Endothelial cell of umbilical vein (primary cell): ENCODE results near the gene SPEF2. TPM values are rescaled to one million over a fixed set of nuclear protein-coding genes. Genes with fewer than 3 reads are reported as not detected.

Source experiments
- BruUV-seq: library from RNA; stranded (reverse); fragments of 400-500 nt; replicated peaks from 2 replicates; lab custom pipeline; 2021; lab: Mats Ljungman, UMichigan
- CTCF ChIA-PET: fragments of 300-600, 350-600 bp; sonication (Branson Sonifier 250); formaldehyde crosslinking; loops from one replicate; lab custom pipeline; 2021; ENCODE audit warnings: antibody characterized with exemption, inconsistent platforms; lab: Charles Lee
- POLR2A ChIA-PET: fragments of 300-600, 350-600 bp; sonication (Branson Sonifier 250); formaldehyde crosslinking; loops from one replicate; lab custom pipeline; 2021; ENCODE audit warnings: antibody characterized with exemption, inconsistent platforms; lab: Charles Lee
- DNase-seq: peaks from one replicate; pipeline ENCODE4 v3.0.0-alpha.2; 2011; ENCODE audit warnings: low read depth, low spot score
- FAIRE-seq: peaks from 2 replicates; lab custom pipeline; 2011; peaks lifted over from hg19 to GRCh38; lab: Jason Lieb, UNC
- H2AFZ ChIP-seq: 2 replicates; pipeline ENCODE4 v1.6.0; 2012; ENCODE audit warnings: low read depth, low read length, control low read depth, inconsistent platforms
- H3K27ac ChIP-seq: 2 replicates; pipeline ENCODE4 v1.5.1; 2011; ENCODE audit warnings: low read depth, mild to moderate bottlenecking, control low read depth, low read length, moderate library complexity; ENCODE audit not compliant: insufficient read depth
- H3K27me3 ChIP-seq, 2 experiments: 2 replicates each; pipeline versions ENCODE4 v1.6.0 to v1.6.1; 2011; ENCODE audit warnings: low read length in 2 of 2, mixed read lengths in 1 of 2; ENCODE audit not compliant: control insufficient read depth in 2 of 2, insufficient read depth in 2 of 2
- H3K36me3 ChIP-seq, 2 experiments: 2 replicates in 1 of 2; 3 replicates in 1 of 2; pipeline ENCODE4 v1.5.1; 2011; ENCODE audit warnings: low read length in 2 of 2, mild to moderate bottlenecking in 1 of 2, moderate library complexity in 1 of 2; ENCODE audit not compliant: control insufficient read depth in 2 of 2, insufficient read depth in 2 of 2; ENCODE audit errors: extremely low read depth in 1 of 2
- H3K4me1 ChIP-seq: 3 replicates; pipeline ENCODE4 v1.5.1; 2011; ENCODE audit warnings: mild to moderate bottlenecking, low read length; ENCODE audit not compliant: control insufficient read depth, insufficient read depth; ENCODE audit errors: extremely low read depth
- H3K4me2 ChIP-seq: 2 replicates; pipeline ENCODE4 v1.6.1; 2011; ENCODE audit warnings: low read length, control low read depth, mixed read lengths; ENCODE audit not compliant: insufficient read depth
- H3K4me3 ChIP-seq, 3 experiments: fragments of 200-600 bp in 1 of 3; sonication (generic), shearing (Covaris generic) in 1 of 3; replicated peaks in 1 of 3; 2 replicates each; pipeline ENCODE4 v1.5.1; 2011 to 2016; ENCODE audit warnings: control low read depth in 3 of 3, low read length in 3 of 3, mild to moderate bottlenecking in 2 of 3, inconsistent platforms in 1 of 3, low read depth in 1 of 3, moderate library complexity in 1 of 3; ENCODE audit not compliant: insufficient read depth in 1 of 3
- H3K79me2 ChIP-seq: 2 replicates; pipeline ENCODE4 v1.6.0; 2012; ENCODE audit warnings: low read length, inconsistent platforms; ENCODE audit not compliant: control insufficient read depth, insufficient read depth
- H3K9ac ChIP-seq: replicated peaks from 2 replicates; pipeline ENCODE3; 2011; ENCODE audit warnings: low read length, control low read depth; ENCODE audit not compliant: insufficient read depth; ENCODE audit errors: extremely low read depth
- H3K9me1 ChIP-seq: replicated peaks from 3 replicates; pipeline ENCODE4 v1.6.0; 2011; ENCODE audit warnings: mild to moderate bottlenecking, low read length; ENCODE audit not compliant: control insufficient read depth, insufficient read depth; ENCODE audit errors: extremely low read depth
- H3K9me3 ChIP-seq: replicated peaks from 2 replicates; pipeline ENCODE4 v1.5.1; 2012; ENCODE audit warnings: low read length, inconsistent platforms; ENCODE audit not compliant: control insufficient read depth, insufficient read depth
- H4K20me1 ChIP-seq: replicated peaks from 2 replicates; pipeline ENCODE3; 2011; ENCODE audit warnings: mild to moderate bottlenecking, low read length; ENCODE audit not compliant: control insufficient read depth, insufficient read depth; ENCODE audit errors: extremely low read depth
- EZH2 ChIP-seq: IDR thresholded peaks from 2 replicates; pipeline ENCODE4 v1.6.1; 2012; ENCODE audit warnings: borderline replicate concordance, low read depth, mild to moderate bottlenecking, moderate library complexity, low read length, inconsistent platforms; ENCODE audit not compliant: severe bottlenecking
- FOS ChIP-seq: IDR thresholded peaks from 2 replicates; pipeline ENCODE4 v1.6.1; 2011; ENCODE audit warnings: mild to moderate bottlenecking, low read length, moderate library complexity, borderline replicate concordance; ENCODE audit not compliant: insufficient read depth
- GATA2 ChIP-seq: IDR thresholded peaks from 2 replicates; pipeline ENCODE4 v1.7.0; 2011; ENCODE audit warnings: low read depth, mild to moderate bottlenecking, moderate library complexity, mixed read lengths, low read length; ENCODE audit not compliant: insufficient read length, insufficient read depth
- JUN ChIP-seq: IDR thresholded peaks from 2 replicates; pipeline ENCODE4 v1.6.1; 2011; ENCODE audit warnings: borderline replicate concordance, low read depth; ENCODE audit not compliant: insufficient read length, insufficient read depth
- MYC ChIP-seq: IDR thresholded peaks from one replicate; pipeline ENCODE4 v1.6.1; 2011; ENCODE audit warnings: mild to moderate bottlenecking, low read depth, low read length
- POLR2A ChIP-seq: IDR thresholded peaks from 2 replicates; pipeline ENCODE4 v1.6.1; 2012; ENCODE audit warnings: low read depth, mild to moderate bottlenecking, control low read depth, low read length
- POLR2AphosphoS5 ChIP-seq: IDR thresholded peaks from 2 replicates; pipeline ENCODE4 v1.6.1; 2012; ENCODE audit warnings: low read depth, mild to moderate bottlenecking, control low read depth, low read length, moderate library complexity; ENCODE audit not compliant: insufficient read depth
- dilution Hi-C: fragments of 300-500 bp; cut with MboI; formaldehyde crosslinking; loops from one replicate; pipeline ENCODE4 v1.15.0; 2019; ENCODE audit warnings: low sequenced_read_pairs; ENCODE audit not compliant: extremely low pct_ligation_motif_present
- intact Hi-C: fragments of 100-400 bp; cut with micrococcal nuclease; formaldehyde crosslinking; loops from one replicate; pipeline ENCODE4 v1.10.0; 2022
- polyA plus RNA-seq, 4 experiments: library from polyadenylated mRNA; depleted of rRNA in 3 of 4; stranded (reverse) in 3 of 4; unstranded in 1 of 4; fragments of >200 nt; gene quantifications; 2 replicates each; pipeline versions ENCODE4 v1.2.1 to v1.2.3, GENCODE V29; 2011 to 2012; ENCODE audit warnings: missing spikeins in 1 of 4
- total RNA-seq: library from RNA; stranded (reverse); gene quantifications from 2 replicates; pipeline ENCODE4 v1.2.3, GENCODE V29; 2021
- TF ChIP-seq, protein P1 (sequence below), 2 donors: IDR thresholded peaks; 1 replicate in 1 of 2; 2 replicates in 1 of 2; pipeline ENCODE4 v1.5.1; 2011; ENCODE audit warnings: low read length in 2 of 2, mild to moderate bottlenecking in 2 of 2, moderate library complexity in 2 of 2, control low read depth in 1 of 2, inconsistent platforms in 1 of 2, low read depth in 1 of 2; ENCODE audit not compliant: insufficient read depth in 1 of 2; ENCODE audit errors: extremely low read depth in 1 of 2
- TF ChIP-seq, protein P2 (sequence below): IDR thresholded peaks from 2 replicates; pipeline ENCODE4 v1.6.1; 2011; ENCODE audit not compliant: insufficient read depth, insufficient read length

SPEF2 gene
- total and polyA plus RNA-seq, 2 donors (not counting 3 experiments of a cell fraction or from before 2014, with no cell fraction given) = 0.28 to 0.73 TPM

DNA sequence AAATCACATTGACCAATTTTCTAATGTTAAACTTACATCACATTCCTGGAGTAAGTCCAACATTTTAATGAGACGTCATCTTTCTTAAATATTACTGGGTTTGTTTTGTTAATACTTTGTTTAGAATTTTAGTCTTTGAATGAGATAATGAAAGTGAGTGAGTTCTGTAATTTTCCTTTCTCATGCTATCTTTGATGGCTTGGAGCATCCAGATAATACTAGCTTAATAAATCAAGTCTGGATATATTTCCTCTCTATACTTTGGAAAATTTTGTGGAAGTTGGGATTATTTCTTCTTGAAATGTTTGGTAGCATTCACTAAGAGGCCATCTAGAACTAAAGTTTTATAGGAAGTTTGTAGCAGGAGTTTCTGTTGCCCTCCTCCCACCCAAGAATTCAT lies 148.3 kb downstream of the SPEF2 start:
- FAIRE-seq (no peak), DNase-seq (no peak)
- Histone ChIP-seq H4K20me1 (no peaks in the 10 kb centered on the region), H3K9ac (no peak overlapping the region), H3K9me1 (no peaks in the 10 kb centered on the region), H3K4me1 (no peaks in the 10 kb centered on the region), H3K27ac (no peak overlapping the region), H3K79me2 (no peaks in the 10 kb centered on the region), H2AFZ (no peak overlapping the region), H3K27me3 (peaks cover 3 to 4% of the 10 kb centered on the region in 2 experiments), H3K4me2 (no peak overlapping the region), H3K4me3 (no peak overlapping the region), H3K36me3 (no peaks in the 10 kb centered on the region), H3K9me3 (no peaks in the 10 kb centered on the region)
- CTCF ChIA-PET = interaction anchor here (1.1 to 1.8 kb wide), 4 partner anchors 11 to 161 kb away, joined by 3 to 5 read pairs (median 4); no protein-coding TSS in a partner anchor
- POLR2A ChIA-PET = no interaction called here
- intact Hi-C loops = no loop called here
- BruUV-seq = no TSS peak
- TF ChIP-seq GATA2 = no peak
- no peak for TF ChIP-seq POLR2A
- TF ChIP-seq MYC = no peak
- dilution Hi-C loops = no loop called here

DNA sequence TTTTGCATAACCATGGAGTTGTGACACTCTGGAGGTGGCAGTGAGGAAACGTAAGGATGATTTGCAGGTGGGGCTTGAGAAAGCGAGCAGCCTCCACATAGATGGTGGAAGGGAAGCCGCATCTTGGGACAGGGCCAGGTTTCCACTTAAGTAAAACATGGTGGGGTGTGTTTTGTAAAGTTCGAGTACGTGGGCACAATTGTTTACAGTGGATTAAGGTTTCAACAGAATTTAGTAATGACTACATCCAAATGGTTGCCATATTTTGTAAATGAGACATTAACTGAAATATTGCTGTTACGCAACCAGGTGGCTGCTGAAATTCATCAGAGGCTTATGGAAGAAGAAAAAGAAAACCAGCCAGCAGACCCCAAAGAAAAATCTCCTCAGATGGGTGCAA lies 153.6 kb downstream of the SPEF2 start:
- Histone ChIP-seq H3K9me3 (no peaks in the 10 kb centered on the region), H3K36me3 (no peaks in the 10 kb centered on the region), H2AFZ (no peak overlapping the region), H3K9me1 (no peaks in the 10 kb centered on the region), H3K4me1 (no peaks in the 10 kb centered on the region), H4K20me1 (no peaks in the 10 kb centered on the region), H3K79me2 (no peaks in the 10 kb centered on the region), H3K4me3 (no peak overlapping the region), H3K4me2 (no peak overlapping the region), H3K27ac (no peak overlapping the region), H3K9ac (no peak overlapping the region), H3K27me3 (peaks cover 3 to 5% of the 10 kb centered on the region in 2 experiments)
- no peak for TF ChIP-seq MYC
- no peak for TF ChIP-seq POLR2AphosphoS5
- TF ChIP-seq, protein P1, sequence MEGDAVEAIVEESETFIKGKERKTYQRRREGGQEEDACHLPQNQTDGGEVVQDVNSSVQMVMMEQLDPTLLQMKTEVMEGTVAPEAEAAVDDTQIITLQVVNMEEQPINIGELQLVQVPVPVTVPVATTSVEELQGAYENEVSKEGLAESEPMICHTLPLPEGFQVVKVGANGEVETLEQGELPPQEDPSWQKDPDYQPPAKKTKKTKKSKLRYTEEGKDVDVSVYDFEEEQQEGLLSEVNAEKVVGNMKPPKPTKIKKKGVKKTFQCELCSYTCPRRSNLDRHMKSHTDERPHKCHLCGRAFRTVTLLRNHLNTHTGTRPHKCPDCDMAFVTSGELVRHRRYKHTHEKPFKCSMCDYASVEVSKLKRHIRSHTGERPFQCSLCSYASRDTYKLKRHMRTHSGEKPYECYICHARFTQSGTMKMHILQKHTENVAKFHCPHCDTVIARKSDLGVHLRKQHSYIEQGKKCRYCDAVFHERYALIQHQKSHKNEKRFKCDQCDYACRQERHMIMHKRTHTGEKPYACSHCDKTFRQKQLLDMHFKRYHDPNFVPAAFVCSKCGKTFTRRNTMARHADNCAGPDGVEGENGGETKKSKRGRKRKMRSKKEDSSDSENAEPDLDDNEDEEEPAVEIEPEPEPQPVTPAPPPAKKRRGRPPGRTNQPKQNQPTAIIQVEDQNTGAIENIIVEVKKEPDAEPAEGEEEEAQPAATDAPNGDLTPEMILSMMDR (IDR thresholded peaks at IDR 0.05; ENCODE audit: extremely low read depth in 1 of 2, insufficient read depth in 1 of 2, low read depth in 1 of 2, low read length in 2 of 2) = no peak
- no peak for TF ChIP-seq FOS
- TF ChIP-seq JUN = no peak
- TF ChIP-seq GATA2 = no peak
- no peak for TF ChIP-seq POLR2A
- TF ChIP-seq EZH2 = no peak
- TF ChIP-seq, protein P2, sequence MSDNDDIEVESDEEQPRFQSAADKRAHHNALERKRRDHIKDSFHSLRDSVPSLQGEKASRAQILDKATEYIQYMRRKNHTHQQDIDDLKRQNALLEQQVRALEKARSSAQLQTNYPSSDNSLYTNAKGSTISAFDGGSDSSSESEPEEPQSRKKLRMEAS = no peak
- POLR2A ChIA-PET = no interaction called here
- FAIRE-seq = no peak
- BruUV-seq = no TSS peak
- intact Hi-C loops = no loop called here
- dilution Hi-C loops = no loop called here
- CTCF ChIA-PET = interaction anchor here (0.7 kb wide), 1 partner anchor 153 kb away, joined by 3 read pairs; no protein-coding TSS in a partner anchor
- no peak for DNase-seq
